ENCODE results near the gene ITGA6.

ITGA6 gene

GRCh38 chr2:172427256-172427989 is at the start of gene ITGA6:
Gene ITGA6 (plus strand): TSS chr2:172427586.
- 0 out of 2 replicates have a peak, but pooled peaks have one; percentile 17 for TF ChIP-seq CTCF (IDR thresholded peaks at IDR 0.05)

GRCh38 chr2:172380436-172381274 is 46.7 kb upstream of the ITGA6 start:
- TF ChIP-seq CTCF (IDR thresholded peaks at IDR 0.05), result no peak

GRCh38 chr2:172381275-172382027 is 45.9 kb upstream of the ITGA6 start:
- TF ChIP-seq CTCF (IDR thresholded peaks at IDR 0.05), result no peak

- no peak for TF ChIP-seq CTCF (IDR thresholded peaks at IDR 0.05)
These were observed 40.0 kb upstream of the ITGA6 start for GRCh38 chr2:172387361-172387760.

DNA sequence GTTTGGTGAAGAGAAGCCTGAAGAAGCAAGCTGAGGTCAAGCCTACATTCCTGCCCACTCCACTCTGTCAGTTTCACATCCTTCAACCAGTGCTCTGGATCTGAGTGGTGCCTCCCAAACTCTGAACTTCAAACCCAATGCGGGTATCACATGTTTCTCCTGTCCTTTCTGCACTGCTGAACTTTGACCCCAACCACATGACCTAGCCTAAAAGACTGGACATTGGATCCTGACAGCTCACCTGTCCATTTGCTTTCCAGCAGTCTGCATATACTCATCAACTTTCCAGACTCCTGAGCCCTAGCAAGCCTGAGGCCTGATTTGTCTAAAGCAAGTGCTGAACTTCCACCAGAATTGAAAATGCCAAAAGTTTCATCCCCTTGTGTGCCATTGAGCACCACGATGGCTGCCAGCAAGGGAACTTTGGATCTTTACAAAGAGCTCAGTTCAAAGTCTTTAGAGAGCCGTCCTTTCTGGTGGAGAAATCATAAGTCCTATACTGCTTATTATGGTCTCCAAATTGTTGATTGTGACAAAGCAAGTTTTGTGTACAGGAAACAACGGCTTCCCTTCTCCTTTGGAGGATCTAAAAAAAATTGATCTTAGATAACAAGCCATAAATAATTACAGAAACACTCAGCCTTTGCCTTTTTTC is 37.6 kb upstream of the ITGA6 start:
- no peak for TF ChIP-seq CTCF (IDR thresholded peaks at IDR 0.05)

DNA sequence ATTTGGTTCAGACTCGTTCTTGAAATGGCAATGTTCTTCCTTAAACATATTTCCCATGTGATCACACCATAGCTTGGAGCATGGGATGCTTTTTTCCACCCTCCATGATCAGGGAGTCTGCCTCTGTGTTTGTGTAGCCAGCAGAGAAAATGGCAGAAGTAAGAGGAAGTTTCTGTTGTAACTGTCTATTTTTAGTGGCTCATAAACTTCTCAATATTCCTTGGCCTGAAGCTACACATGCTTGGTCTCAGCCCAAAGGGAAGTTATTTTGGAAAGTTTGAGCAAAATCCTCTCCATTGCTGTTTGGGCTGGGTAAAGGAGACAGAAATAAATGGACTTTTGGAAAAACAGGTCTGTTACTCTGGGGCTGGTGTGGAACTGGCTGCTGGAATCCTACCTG is 33.4 kb upstream of the ITGA6 start:
- TF ChIP-seq CTCF (IDR thresholded peaks at IDR 0.05), result no peak

- no peak for TF ChIP-seq CTCF (IDR thresholded peaks at IDR 0.05)
These were observed 31.9 kb upstream of the ITGA6 start for GRCh38 chr2:172395503-172395902.

All from LNCAP (cell line).